ENCODE measurements around the gene RTN4RL1.

Gene RTN4RL1

GRCh38 chr17:1908699-1909309 is 116.3 kb downstream of the RTN4RL1 start:
- H3K9me3 ChIP-seq, result no peaks in the 10 kb centered on the region
- no peak overlapping the region for H3K27ac ChIP-seq
- TF ChIP-seq CTCF (IDR thresholded peaks at IDR 0.05), result peak; percentile 73 to 82
- H3K4me1 ChIP-seq, result peaks cover 0 to 14% (median 12%) of the 10 kb centered on the region in 4 donors
- intact Hi-C loops (cut with DNase I; ENCODE audit: low total_unique reads), result no loop called here
- peak overlapping the region in 1 of 2 donors; percentile 29 for H3K4me3 ChIP-seq
- DNase-seq, result peak; percentile 69 to 76
- no peaks in the 10 kb centered on the region for H3K36me3 ChIP-seq
- peaks cover 0 to 89% of the 10 kb centered on the region in 2 donors for H3K27me3 ChIP-seq

GRCh38 chr17:1907909-1908698 is 117.0 kb downstream of the RTN4RL1 start:
- no peak for DNase-seq
- intact Hi-C loops (cut with DNase I; ENCODE audit: low total_unique reads), result no loop called here
- Histone ChIP-seq H3K9me3 (no peaks in the 10 kb centered on the region), H3K27ac (no peak overlapping the region), H3K36me3 (no peaks in the 10 kb centered on the region), H3K27me3 (peaks cover 0 to 85% of the 10 kb centered on the region in 2 donors), H3K4me1 (peaks cover 0 to 14% (median 12%) of the 10 kb centered on the region in 4 donors), H3K4me3 (peak overlapping the region in 1 of 2 donors; percentile 29)
- no peak for TF ChIP-seq CTCF (IDR thresholded peaks at IDR 0.05)

GRCh38 chr17:1907216-1907631 is 117.9 kb downstream of the RTN4RL1 start:
- intact Hi-C loops (cut with DNase I; ENCODE audit: low total_unique reads), result no loop called here
- H3K27ac ChIP-seq, result no peak overlapping the region
- TF ChIP-seq CTCF (IDR thresholded peaks at IDR 0.05), result no peak

GRCh38 chr17:1906662-1907101 is 118.5 kb downstream of the RTN4RL1 start:
- intact Hi-C loops (cut with DNase I; ENCODE audit: low total_unique reads), result no loop called here
- no peak overlapping the region for H3K27ac ChIP-seq

More at GRCh38 chr17:1907216-1907631, 117.9 kb downstream of the RTN4RL1 start:
- Histone ChIP-seq H3K9me3 (no peaks in the 10 kb centered on the region), H3K4me1 (peaks cover 0 to 14% (median 12%) of the 10 kb centered on the region in 4 donors), H3K4me3 (no peak overlapping the region), H3K36me3 (no peaks in the 10 kb centered on the region), H3K27me3 (peaks cover 0 to 76% of the 10 kb centered on the region in 2 donors)
- no peak for DNase-seq

More at GRCh38 chr17:1906662-1907101, 118.5 kb downstream of the RTN4RL1 start:
- H3K36me3 ChIP-seq, result no peaks in the 10 kb centered on the region
- no peak for DNase-seq
- H3K4me3 ChIP-seq, result no peak overlapping the region
- TF ChIP-seq CTCF (IDR thresholded peaks at IDR 0.05), result no peak
- H3K9me3 ChIP-seq, result no peaks in the 10 kb centered on the region
- H3K27me3 ChIP-seq, result peaks cover 0 to 70% of the 10 kb centered on the region in 2 donors
- peaks cover 0 to 14% (median 12%) of the 10 kb centered on the region in 4 donors for H3K4me1 ChIP-seq
